HepG2 (cell line): ENCODE measurements around the gene SPG7. TPM values are rescaled to one million over a fixed set of nuclear protein-coding genes. Genes with fewer than 3 reads are reported as not detected.

ENCODE experiments used
- AKAP8 ChIP-seq: sonication (generic); formaldehyde crosslinking; IDR thresholded peaks from 2 replicates; pipeline ENCODE4 v1.5.1; 2020; ENCODE audit warnings: mild to moderate bottlenecking, missing genetic modification reagents
- CEBPB ChIP-seq: IDR thresholded peaks from 2 replicates; pipeline ENCODE4 v1.6.1; 2011; ENCODE audit warnings: low read depth, low read length, improper control_type of control experiment, borderline replicate concordance
- EZH2 ChIP-seq: conservative IDR thresholded peaks from 2 replicates; pipeline ENCODE4 v1.6.1; 2012; ENCODE audit warnings: mild to moderate bottlenecking, low read depth, low read length, moderate library complexity
- FOXK2 ChIP-seq: fragments of 450-650 bp; IDR thresholded peaks from 2 replicates; pipeline ENCODE4 v1.6.1; 2016
- FOXP1 ChIP-seq, 2 experiments: fragments of 450-650 bp in 1 of 2; IDR thresholded peaks; 2 replicates each; pipeline ENCODE4 v1.6.1; 2017 to 2018; ENCODE audit warnings: antibody characterized with exemption in 1 of 2
- GLI4 ChIP-seq: sonication (generic); formaldehyde crosslinking; IDR thresholded peaks from 2 replicates; pipeline ENCODE4 v1.5.1; 2020; ENCODE audit warnings: missing genetic modification reagents, mild to moderate bottlenecking, moderate library complexity, borderline replicate concordance
- HCFC1 ChIP-seq: fragments of 150-350 bp; IDR thresholded peaks from 2 replicates; pipeline ENCODE4 v1.6.1; 2014; ENCODE audit warnings: low read depth, low read length
- MYNN ChIP-seq: sonication (generic); formaldehyde crosslinking; IDR thresholded peaks from 2 replicates; pipeline ENCODE4 v1.4.0; 2020; ENCODE audit warnings: mild to moderate bottlenecking, low read depth, missing genetic modification reagents
- NFIC ChIP-seq: IDR thresholded peaks from 2 replicates; pipeline ENCODE4 v1.6.1; 2012; ENCODE audit warnings: mild to moderate bottlenecking, low read length, inconsistent platforms
- NPAS2 ChIP-seq: sonication (generic); formaldehyde crosslinking; IDR thresholded peaks from 2 replicates; pipeline ENCODE4 v1.8.0; 2022; ENCODE audit warnings: mild to moderate bottlenecking, missing genetic modification reagents, borderline replicate concordance
- REXO4 ChIP-seq: sonication (generic); formaldehyde crosslinking; IDR thresholded peaks from 2 replicates; pipeline ENCODE4 v1.8.0; 2022; ENCODE audit warnings: missing genetic modification reagents, mild to moderate bottlenecking, borderline replicate concordance
- RXRA ChIP-seq: sonication (generic); formaldehyde crosslinking; IDR thresholded peaks from 2 replicates; pipeline ENCODE4 v1.5.1; 2020; ENCODE audit warnings: missing genetic modification reagents
- SMAD1 ChIP-seq: sonication (generic); formaldehyde crosslinking; IDR thresholded peaks from 2 replicates; pipeline ENCODE4 v1.4.0; 2020; ENCODE audit warnings: missing genetic modification reagents, low read depth, mild to moderate bottlenecking, borderline replicate concordance
- SMC3 ChIP-seq: IDR thresholded peaks from 2 replicates; pipeline ENCODE4 v1.6.1; 2011; ENCODE audit warnings: low read length, improper control_type of control experiment
- TOE1 ChIP-seq: sonication (generic); formaldehyde crosslinking; IDR thresholded peaks from 2 replicates; pipeline ENCODE4 v1.4.0; 2020; ENCODE audit warnings: mild to moderate bottlenecking, missing genetic modification reagents
- ZNF367 ChIP-seq: sonication (generic); formaldehyde crosslinking; IDR thresholded peaks from 2 replicates; pipeline ENCODE4 v1.4.0; 2020; ENCODE audit warnings: missing genetic modification reagents, borderline replicate concordance
- ZNF564 ChIP-seq: sonication (generic); formaldehyde crosslinking; IDR thresholded peaks from 2 replicates; pipeline ENCODE4 v1.8.1; 2023; ENCODE audit warnings: mild to moderate bottlenecking, missing genetic modification reagents
- ZNF629 ChIP-seq: sonication (generic); formaldehyde crosslinking; conservative IDR thresholded peaks from 2 replicates; pipeline ENCODE4 v1.5.0; 2020; ENCODE audit warnings: missing genetic modification reagents
- polyA plus RNA-seq, 8 experiments: library from polyadenylated mRNA; depleted of rRNA in 3 of 8; stranded (reverse) in 7 of 8; unstranded in 1 of 8; fragments of >200 nt; fragmentation: Illumina TruSeq in 4 of 8; extraction: Trizol in 4 of 8; gene quantifications; 2 replicates each; pipeline versions ENCODE4 v1.2.1 to v1.2.3, GENCODE V29; 2011 to 2016; ENCODE audit warnings: low read depth in 4 of 8, missing spikeins in 1 of 8, mixed read lengths in 1 of 8; ENCODE audit not compliant: insufficient read depth in 1 of 8
- total RNA-seq, 5 experiments: library from RNA; depleted of rRNA; stranded (reverse); fragments of >200 nt; fragmentation: Illumina TruSeq; extraction: Trizol; gene quantifications; 2 replicates each; pipeline ENCODE4 v1.2.3, GENCODE V29; 2016; ENCODE audit warnings: low read depth in 1 of 5
- TF ChIP-seq, protein P1 (sequence below): fragments of 450-650 bp; IDR thresholded peaks from 2 replicates; pipeline ENCODE4 v1.6.1; 2017
- TF ChIP-seq, protein P2 (sequence below): sonication (generic); formaldehyde crosslinking; IDR thresholded peaks from 2 replicates; pipeline ENCODE4 v1.5.0; 2020; ENCODE audit warnings: missing genetic modification reagents, mild to moderate bottlenecking, borderline replicate concordance
- TF ChIP-seq, protein P3 (sequence below): sonication (generic); formaldehyde crosslinking; IDR thresholded peaks from 2 replicates; pipeline ENCODE4 v1.9.0; 2022; ENCODE audit warnings: low read depth, missing genetic modification reagents
- TF ChIP-seq, protein P4 (sequence below): fragments of 450-650 bp; IDR thresholded peaks from 2 replicates; pipeline ENCODE4 v1.6.1; 2017; ENCODE audit warnings: mild to moderate bottlenecking
- TF ChIP-seq, protein P5 (sequence below): sonication (generic); formaldehyde crosslinking; IDR thresholded peaks from 2 replicates; pipeline ENCODE4 v1.4.0; 2020; ENCODE audit warnings: mild to moderate bottlenecking, missing genetic modification reagents

Gene SPG7
- total and polyA plus RNA-seq, 2 of the 13 experiments (the other 11 are each of a cell fraction or from before 2014, with no cell fraction given) = 66.0 to 136 TPM

DNA sequence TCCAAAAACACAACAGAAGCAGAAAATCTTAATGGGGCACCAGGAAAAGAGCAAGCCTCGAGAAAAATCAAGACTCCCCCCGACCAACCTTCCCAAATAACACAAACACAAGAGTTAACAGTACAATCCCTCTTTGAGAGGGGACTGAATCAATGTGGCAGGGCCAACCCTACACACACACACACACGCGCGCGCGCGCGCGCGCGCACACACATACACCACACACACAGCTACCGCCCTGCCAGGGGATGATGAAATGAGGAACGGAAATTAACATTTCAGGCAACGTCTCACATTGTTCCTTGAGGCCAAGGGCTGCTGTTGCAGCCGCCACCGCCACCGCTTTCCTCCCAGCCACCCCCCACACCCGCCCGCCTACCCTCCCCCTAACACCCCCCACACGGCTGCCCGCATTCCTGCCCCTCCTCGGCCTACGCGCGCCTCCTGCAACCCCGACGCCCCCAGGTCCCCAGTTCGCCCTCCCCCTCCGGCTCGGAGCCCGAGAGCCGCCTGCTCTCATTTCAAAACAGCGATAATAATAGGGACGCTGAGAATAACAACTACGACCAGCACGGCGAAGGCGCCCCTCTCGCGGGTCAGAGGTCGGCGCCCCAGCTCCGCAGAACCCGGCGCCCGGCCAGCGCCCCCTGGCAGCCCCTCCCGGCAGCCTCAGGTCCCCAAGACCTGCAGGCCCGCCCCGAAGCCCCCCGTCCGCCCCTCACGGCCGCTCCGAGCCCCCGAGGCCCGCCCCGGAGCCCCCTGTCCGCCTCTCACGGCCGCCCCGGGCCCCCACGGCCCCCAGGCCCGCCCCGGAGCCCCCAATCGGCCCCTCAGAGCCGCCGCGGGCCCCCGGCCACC lies 18.9 kb upstream of the SPG7 start (continued):
- TF ChIP-seq, protein P1, sequence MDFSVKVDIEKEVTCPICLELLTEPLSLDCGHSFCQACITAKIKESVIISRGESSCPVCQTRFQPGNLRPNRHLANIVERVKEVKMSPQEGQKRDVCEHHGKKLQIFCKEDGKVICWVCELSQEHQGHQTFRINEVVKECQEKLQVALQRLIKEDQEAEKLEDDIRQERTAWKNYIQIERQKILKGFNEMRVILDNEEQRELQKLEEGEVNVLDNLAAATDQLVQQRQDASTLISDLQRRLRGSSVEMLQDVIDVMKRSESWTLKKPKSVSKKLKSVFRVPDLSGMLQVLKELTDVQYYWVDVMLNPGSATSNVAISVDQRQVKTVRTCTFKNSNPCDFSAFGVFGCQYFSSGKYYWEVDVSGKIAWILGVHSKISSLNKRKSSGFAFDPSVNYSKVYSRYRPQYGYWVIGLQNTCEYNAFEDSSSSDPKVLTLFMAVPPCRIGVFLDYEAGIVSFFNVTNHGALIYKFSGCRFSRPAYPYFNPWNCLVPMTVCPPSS = no peak
- no peak for TF ChIP-seq MYNN (CRISPR knock-in tag)
- peak; percentile 68; the same call in 1 of the 2 replicates for TF ChIP-seq CEBPB
- TF ChIP-seq SMAD1 (CRISPR knock-in tag) = no peak
- TF ChIP-seq, protein P2, sequence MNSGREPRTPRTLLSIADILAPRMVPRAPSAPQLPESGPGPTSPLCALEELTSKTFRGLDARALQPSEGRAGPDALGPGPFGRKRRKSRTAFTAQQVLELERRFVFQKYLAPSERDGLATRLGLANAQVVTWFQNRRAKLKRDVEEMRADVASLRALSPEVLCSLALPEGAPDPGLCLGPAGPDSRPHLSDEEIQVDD (CRISPR knock-in tag) = no peak
- TF ChIP-seq FOXP1 (IDR thresholded peaks at IDR 0.05) = 0 out of 2 replicates have a peak, but pooled peaks have one; percentile 22
- TF ChIP-seq FOXP1 (CRISPR knock-in tag; IDR thresholded peaks at IDR 0.05) = no peak
- TF ChIP-seq ZNF629 (CRISPR knock-in tag) = no peak
- TF ChIP-seq ZNF564 (CRISPR knock-in tag) = no peak
- TF ChIP-seq, protein P3, sequence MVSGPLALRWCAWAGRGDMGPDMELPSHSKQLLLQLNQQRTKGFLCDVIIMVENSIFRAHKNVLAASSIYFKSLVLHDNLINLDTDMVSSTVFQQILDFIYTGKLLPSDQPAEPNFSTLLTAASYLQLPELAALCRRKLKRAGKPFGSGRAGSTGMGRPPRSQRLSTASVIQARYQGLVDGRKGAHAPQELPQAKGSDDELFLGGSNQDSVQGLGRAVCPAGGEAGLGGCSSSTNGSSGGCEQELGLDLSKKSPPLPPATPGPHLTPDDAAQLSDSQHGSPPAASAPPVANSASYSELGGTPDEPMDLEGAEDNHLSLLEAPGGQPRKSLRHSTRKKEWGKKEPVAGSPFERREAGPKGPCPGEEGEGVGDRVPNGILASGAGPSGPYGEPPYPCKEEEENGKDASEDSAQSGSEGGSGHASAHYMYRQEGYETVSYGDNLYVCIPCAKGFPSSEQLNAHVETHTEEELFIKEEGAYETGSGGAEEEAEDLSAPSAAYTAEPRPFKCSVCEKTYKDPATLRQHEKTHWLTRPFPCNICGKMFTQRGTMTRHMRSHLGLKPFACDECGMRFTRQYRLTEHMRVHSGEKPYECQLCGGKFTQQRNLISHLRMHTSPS (CRISPR knock-in tag) = no peak
- no peak for TF ChIP-seq ZNF367 (CRISPR knock-in tag)
- TF ChIP-seq, protein P4, sequence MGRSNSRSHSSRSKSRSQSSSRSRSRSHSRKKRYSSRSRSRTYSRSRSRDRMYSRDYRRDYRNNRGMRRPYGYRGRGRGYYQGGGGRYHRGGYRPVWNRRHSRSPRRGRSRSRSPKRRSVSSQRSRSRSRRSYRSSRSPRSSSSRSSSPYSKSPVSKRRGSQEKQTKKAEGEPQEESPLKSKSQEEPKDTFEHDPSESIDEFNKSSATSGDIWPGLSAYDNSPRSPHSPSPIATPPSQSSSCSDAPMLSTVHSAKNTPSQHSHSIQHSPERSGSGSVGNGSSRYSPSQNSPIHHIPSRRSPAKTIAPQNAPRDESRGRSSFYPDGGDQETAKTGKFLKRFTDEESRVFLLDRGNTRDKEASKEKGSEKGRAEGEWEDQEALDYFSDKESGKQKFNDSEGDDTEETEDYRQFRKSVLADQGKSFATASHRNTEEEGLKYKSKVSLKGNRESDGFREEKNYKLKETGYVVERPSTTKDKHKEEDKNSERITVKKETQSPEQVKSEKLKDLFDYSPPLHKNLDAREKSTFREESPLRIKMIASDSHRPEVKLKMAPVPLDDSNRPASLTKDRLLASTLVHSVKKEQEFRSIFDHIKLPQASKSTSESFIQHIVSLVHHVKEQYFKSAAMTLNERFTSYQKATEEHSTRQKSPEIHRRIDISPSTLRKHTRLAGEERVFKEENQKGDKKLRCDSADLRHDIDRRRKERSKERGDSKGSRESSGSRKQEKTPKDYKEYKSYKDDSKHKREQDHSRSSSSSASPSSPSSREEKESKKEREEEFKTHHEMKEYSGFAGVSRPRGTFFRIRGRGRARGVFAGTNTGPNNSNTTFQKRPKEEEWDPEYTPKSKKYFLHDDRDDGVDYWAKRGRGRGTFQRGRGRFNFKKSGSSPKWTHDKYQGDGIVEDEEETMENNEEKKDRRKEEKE = no peak
- no peak for TF ChIP-seq SMC3
- TF ChIP-seq RXRA (CRISPR knock-in tag) = peak; percentile 39; the same call in 1 of the 2 replicates
- no peak for TF ChIP-seq REXO4 (CRISPR knock-in tag)
- TF ChIP-seq, protein P5, sequence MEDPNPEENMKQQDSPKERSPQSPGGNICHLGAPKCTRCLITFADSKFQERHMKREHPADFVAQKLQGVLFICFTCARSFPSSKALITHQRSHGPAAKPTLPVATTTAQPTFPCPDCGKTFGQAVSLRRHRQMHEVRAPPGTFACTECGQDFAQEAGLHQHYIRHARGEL = no peak
- TF ChIP-seq NFIC = no peak
- TF ChIP-seq EZH2 = no peak
- TF ChIP-seq AKAP8 = peak; percentile 65
- TF ChIP-seq GLI4 (CRISPR knock-in tag) = no peak
- 0 out of 2 replicates have a peak, but pooled peaks have one; percentile 39 for TF ChIP-seq FOXK2
- no peak for TF ChIP-seq TOE1 (CRISPR knock-in tag)
- no peak for TF ChIP-seq NPAS2 (CRISPR knock-in tag)
- no peak for TF ChIP-seq HCFC1
